ENCODE data around the gene PRKAG2.
"Not testable (repeated sequence)": the region's sequence is repeated elsewhere in the genome, so short reads cannot be mapped to it uniquely, and the experiment has no call there.

Gene PRKAG2

DNA sequence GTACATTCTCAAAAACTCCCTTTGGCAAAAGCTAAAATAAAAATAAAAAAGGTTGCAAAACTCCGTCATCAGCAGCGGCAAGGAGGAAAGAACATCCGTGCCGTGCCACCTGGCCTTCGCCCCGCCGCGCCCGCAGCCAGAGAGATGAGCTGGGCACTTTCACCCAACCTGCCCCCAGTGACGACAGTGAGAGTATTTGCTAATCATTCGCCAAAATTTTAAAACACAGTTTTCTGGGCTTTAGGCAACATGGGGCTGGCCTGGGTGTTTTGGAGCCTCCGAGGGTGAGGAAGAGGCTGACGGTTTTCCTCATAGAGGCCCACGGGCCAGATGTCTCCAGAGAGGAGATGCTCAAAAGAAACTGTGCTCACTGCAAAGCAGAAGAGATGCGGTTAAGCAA, 128.2 kb downstream of the PRKAG2 start:
- H3K27ac ChIP-seq = no peak overlapping the region
- TF ChIP-seq, protein P1, sequence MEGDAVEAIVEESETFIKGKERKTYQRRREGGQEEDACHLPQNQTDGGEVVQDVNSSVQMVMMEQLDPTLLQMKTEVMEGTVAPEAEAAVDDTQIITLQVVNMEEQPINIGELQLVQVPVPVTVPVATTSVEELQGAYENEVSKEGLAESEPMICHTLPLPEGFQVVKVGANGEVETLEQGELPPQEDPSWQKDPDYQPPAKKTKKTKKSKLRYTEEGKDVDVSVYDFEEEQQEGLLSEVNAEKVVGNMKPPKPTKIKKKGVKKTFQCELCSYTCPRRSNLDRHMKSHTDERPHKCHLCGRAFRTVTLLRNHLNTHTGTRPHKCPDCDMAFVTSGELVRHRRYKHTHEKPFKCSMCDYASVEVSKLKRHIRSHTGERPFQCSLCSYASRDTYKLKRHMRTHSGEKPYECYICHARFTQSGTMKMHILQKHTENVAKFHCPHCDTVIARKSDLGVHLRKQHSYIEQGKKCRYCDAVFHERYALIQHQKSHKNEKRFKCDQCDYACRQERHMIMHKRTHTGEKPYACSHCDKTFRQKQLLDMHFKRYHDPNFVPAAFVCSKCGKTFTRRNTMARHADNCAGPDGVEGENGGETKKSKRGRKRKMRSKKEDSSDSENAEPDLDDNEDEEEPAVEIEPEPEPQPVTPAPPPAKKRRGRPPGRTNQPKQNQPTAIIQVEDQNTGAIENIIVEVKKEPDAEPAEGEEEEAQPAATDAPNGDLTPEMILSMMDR (conservative IDR thresholded peaks at IDR 0.05) = no peak

DNA sequence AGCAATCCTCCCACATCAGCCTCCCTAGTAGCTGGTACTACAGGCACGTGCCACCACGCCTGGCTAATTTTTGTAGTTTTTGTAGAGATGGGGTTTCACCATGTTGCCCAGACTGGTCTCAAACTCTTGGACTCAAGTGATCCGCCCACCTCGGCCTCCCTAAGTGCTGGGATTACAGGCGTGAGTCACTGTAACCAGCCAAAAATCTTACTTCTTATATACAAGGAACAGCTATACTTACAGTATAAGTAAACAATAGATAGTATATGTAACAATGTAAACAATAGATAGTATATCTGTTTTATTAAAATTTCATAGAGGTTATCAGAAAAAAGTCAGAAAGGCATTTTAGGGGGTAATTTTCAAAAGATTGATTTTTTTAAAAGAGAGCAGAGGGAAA, 128.9 kb downstream of the PRKAG2 start:
- not testable (repeated sequence) for H3K27ac ChIP-seq

DNA sequence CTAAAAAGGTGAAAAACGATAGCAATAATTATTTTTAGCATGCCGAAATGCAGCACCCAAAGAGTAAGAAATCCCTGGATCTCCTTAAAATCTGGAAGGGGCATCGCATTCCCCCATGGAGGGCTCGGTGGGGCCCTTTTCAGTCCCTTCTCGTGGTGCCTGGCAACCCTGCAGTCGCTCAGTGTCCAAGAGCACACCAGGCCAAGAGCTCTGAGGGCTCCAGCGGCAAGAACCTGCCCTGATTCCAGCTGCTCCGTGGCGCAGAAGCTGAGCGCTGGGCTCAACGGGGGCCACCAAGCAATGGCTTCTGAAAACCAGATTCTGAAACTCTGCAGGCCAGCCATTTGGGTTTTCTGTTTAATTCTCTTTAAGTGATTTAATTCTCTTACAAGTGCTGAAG, 131.2 kb downstream of the PRKAG2 start:
- no peak overlapping the region for H3K27ac ChIP-seq
- TF ChIP-seq, protein P1 (conservative IDR thresholded peaks at IDR 0.05) = no peak

DNA sequence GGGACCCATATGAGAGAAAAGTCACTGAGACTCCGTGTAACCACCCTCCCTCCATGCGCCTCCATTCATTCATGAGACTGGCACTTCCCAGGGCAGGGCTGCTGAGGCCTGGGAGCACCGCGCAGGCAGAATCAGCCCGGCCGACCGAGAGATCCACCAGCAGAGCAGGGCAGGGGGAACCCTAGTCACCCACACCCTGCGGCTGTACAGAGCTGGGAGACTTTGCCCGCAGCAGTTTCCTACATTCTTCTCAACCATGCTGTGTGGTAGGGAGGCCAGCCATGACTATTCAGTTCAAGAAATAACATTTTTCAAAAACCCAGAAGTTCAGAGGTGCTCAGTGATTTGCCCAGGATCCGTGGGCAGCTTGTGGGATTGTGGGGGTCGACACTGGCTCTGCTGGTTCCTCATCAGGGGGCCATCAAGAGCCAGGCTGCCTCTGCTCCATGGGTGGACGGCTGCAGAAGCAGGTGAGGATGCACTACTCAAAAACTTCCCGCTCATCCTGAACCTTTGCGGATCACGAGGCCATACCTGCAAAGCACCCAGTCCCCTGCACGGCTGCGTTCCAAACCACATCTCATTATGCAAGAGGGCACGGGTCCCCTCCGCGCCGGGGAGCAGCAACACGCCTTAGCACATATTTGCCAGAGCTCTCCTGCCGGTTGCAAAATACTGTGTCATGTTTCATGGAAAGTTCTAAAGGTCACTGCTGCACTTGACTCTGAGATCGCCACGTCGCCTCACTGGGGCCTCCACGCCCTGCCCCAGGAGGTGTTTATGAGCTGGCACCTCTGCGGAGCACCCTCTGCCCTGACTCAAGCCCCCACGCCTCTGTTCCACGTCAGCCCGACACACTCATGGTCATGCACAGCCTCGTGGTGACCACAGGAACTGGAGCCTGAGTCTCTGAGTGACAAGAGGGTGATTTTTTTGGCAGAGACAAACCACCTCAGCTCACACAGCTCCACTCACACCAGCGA, 132.0 kb downstream of the PRKAG2 start:
- TF ChIP-seq, protein P1 (conservative IDR thresholded peaks at IDR 0.05) = no peak; the same call in 1 of the 2 replicates

DNA sequence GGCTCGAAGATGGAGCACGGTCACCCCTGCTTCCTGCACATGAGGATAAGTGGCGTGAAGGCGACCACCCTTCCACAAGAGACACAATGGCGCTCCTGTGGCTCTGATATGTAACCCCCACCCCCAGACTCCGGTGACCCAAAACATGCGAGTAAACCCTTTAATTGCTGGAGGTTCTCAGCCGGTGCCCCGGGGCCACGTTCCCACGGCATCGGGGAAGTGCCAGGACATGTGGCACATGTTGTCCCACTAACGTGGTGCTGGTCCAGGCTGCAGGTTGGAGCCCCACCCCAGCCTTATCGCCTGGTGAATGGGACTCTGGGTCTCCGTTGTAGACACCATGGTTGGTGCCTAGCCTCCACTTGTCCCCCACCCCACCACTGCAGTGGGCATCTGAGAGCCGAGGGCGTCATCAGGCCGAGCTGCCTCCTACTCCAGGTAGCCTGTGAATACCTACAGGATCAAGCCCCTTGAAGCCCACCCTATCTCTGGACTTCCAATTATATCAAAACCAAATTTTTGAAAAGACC, 132.8 kb downstream of the PRKAG2 start:
- no peak overlapping the region for H3K27ac ChIP-seq
- TF ChIP-seq, protein P1 (conservative IDR thresholded peaks at IDR 0.05) = no peak

More for the DNA sequence above, 132.0 kb downstream of the PRKAG2 start:
- H3K27ac ChIP-seq = no peak overlapping the region

DNA sequence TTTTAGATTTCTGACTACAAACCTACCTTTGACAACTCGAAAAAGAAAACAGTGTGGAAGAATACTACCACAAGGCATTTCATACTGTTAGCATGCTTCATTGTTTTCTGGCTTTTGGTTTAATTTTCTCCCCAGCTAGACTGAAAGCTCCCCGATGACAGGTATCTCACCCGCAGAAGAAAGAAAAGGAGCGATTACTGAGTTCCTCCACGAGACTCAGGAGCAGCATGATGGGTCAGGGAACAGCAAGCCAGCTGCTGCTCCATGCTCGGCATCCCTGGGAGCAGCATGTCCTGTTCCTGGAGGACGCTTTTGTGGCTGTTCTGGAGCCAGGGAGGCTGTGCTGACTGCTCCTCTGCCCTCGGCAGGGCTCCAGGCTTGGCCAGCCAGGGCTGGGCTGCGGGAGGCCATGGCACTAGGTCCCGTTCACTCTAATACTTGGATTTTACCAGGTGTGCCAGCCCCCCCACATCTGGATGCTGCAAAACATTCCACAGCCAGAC, 133.4 kb downstream of the PRKAG2 start:
- TF ChIP-seq, protein P1 (conservative IDR thresholded peaks at IDR 0.05) = no peak
- H3K27ac ChIP-seq = no peak overlapping the region

DNA sequence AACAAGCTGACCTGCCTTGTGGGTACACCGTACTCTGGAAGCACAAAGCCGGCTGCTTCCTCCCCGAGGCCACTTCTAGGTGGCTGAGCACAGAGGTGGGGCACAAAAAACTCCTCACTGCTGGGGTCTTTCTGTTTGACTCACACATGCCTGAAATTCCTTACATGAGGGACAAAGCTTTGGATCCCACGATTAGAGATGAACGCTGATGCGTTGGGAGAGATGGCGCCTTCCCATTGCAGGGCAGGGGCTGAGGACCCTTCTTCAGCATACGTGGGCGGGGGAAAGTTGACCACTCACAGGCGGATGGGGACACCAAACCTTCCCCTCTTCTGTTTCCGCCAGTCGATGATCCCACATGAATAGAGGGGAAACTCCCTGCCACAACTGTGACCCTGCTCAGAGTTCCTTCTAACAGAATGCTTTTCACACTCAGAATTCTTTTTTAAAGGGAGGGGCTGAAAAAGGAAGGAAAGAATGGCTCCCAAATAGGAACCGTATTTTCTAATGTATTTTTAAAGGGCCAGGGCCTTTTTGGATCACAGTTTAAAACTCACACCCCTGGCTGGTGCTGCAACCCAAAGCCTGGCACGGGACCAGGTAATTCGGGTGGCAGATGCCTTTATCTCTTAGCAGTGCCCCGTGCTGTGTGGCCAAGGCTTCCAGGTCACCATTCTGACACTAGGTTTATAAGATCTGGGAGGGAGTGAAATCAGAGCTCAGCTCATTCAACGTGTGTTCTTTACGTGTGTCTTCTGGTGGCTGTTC, 134.0 kb downstream of the PRKAG2 start:
- no peak overlapping the region for H3K27ac ChIP-seq
- TF ChIP-seq, protein P1 (conservative IDR thresholded peaks at IDR 0.05) = no peak

All from VCaP (cell line).